Stimulated activated CD8-positive, alpha-beta memory T cell treated with anti-CD3 and anti-CD28 coated beads, Interleukin-4, amount 100 ng/mL, for 48 hours (primary cell): Measurements from ENCODE around the gene IFT57.
"Not testable (repeated sequence)": the region's sequence is repeated elsewhere in the genome, so short reads cannot be mapped to it uniquely, and the experiment has no call there.

Experiments used
- DNase-seq: peaks from one replicate; pipeline ENCODE4 v3.0.0-alpha.2; 2020

IFT57 gene

GRCh38 chr3:108157273-108157672, 65.0 kb downstream of the IFT57 start:
- DNase-seq = no peak

GRCh38 chr3:108156312-108156853, 65.8 kb downstream of the IFT57 start:
- DNase-seq = no peak

GRCh38 chr3:108155642-108156041, 66.6 kb downstream of the IFT57 start:
- not testable (repeated sequence) for DNase-seq

- peak; percentile 65 for DNase-seq
Observed at GRCh38 chr3:108153451-108153981, 68.7 kb downstream of the IFT57 start.

GRCh38 chr3:108152274-108152673, 70.0 kb downstream of the IFT57 start:
- no peak for DNase-seq

GRCh38 chr3:108150200-108150599, 72.0 kb downstream of the IFT57 start:
- DNase-seq = no peak

GRCh38 chr3:108146139-108146538, 76.1 kb downstream of the IFT57 start:
- no peak for DNase-seq

- DNase-seq = no peak
Observed at GRCh38 chr3:108145578-108145977, 76.6 kb downstream of the IFT57 start.

GRCh38 chr3:108137460-108137814, 84.8 kb downstream of the IFT57 start:
- no peak for DNase-seq

- DNase-seq = no peak
Observed at GRCh38 chr3:108136561-108137459, 85.4 kb downstream of the IFT57 start.

GRCh38 chr3:108134555-108134880, 87.7 kb downstream of the IFT57 start:
- no peak for DNase-seq

GRCh38 chr3:108133858-108134554, 88.2 kb downstream of the IFT57 start:
- DNase-seq = no peak

- DNase-seq = no peak
Observed at GRCh38 chr3:108133048-108133369, 89.2 kb downstream of the IFT57 start.

GRCh38 chr3:108131475-108132134, 90.6 kb downstream of the IFT57 start:
- DNase-seq = no peak

- DNase-seq = no peak
Observed at GRCh38 chr3:108130701-108131474, 91.3 kb downstream of the IFT57 start.

- no peak for DNase-seq
Observed at GRCh38 chr3:108130236-108130635, 92.0 kb downstream of the IFT57 start.

- DNase-seq = peak; percentile 64
Observed at GRCh38 chr3:108127301-108127988, 94.8 kb downstream of the IFT57 start.

- no peak for DNase-seq
Observed at GRCh38 chr3:108126348-108126747, 95.9 kb downstream of the IFT57 start.

- peak; percentile 69 for DNase-seq
Observed at GRCh38 chr3:108125550-108126071, 96.6 kb downstream of the IFT57 start.

GRCh38 chr3:108125153-108125543, 97.1 kb downstream of the IFT57 start:
- no peak for DNase-seq

- DNase-seq = peak; percentile 76
Observed at GRCh38 chr3:108124337-108125152, 97.7 kb downstream of the IFT57 start.
